ENCODE results near the gene DRGX.

The DRGX gene

DNA sequence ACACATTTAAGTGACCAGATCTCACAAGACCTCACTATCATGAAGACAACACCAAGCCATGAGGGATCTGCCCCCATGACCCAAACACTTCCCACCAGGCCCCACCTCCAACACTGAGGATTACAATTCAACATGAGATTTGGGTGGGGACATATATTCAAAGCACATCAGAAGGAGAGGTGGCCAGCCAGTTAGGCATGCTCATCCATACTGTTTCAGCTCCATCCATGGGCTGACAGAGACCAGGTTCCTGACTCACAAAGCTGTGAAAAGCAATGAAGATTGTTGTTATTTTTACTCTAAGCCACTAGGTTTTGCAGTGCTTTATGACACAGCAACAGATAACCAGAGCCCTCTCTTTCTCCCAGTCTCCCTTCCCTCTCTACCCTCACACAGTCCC is 60.9 kb downstream of the DRGX start:
- TF ChIP-seq, protein P1, sequence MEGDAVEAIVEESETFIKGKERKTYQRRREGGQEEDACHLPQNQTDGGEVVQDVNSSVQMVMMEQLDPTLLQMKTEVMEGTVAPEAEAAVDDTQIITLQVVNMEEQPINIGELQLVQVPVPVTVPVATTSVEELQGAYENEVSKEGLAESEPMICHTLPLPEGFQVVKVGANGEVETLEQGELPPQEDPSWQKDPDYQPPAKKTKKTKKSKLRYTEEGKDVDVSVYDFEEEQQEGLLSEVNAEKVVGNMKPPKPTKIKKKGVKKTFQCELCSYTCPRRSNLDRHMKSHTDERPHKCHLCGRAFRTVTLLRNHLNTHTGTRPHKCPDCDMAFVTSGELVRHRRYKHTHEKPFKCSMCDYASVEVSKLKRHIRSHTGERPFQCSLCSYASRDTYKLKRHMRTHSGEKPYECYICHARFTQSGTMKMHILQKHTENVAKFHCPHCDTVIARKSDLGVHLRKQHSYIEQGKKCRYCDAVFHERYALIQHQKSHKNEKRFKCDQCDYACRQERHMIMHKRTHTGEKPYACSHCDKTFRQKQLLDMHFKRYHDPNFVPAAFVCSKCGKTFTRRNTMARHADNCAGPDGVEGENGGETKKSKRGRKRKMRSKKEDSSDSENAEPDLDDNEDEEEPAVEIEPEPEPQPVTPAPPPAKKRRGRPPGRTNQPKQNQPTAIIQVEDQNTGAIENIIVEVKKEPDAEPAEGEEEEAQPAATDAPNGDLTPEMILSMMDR (conservative IDR thresholded peaks at IDR 0.05; ENCODE audit: low read depth, low read length), result no peak
- H3K4me3 ChIP-seq (ENCODE audit: low read depth, low read length), result no peak overlapping the region
- no peak for DNase-seq (ENCODE audit: low read depth)

DNA sequence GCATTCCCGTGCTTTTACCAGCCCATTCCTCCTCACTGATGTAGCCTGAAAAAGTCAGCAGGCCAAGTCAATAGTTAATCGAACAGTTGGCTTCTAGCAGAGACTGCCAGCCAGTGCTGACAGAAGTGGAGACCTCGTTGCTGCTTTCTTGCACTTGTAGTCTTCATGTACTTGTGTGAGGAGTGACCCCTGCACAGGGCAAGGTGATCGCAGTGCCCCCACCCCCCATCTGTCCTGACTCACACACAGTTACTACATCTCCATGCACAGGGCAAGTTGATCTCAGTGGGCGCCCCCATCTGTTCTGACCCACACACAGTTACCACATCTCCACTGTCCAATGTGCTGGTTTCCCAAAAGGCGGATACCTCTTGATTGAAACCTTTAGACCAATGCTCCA is 62.7 kb downstream of the DRGX start:
- no peak overlapping the region for H3K4me3 ChIP-seq (ENCODE audit: low read depth, low read length)
- TF ChIP-seq, protein P1 (conservative IDR thresholded peaks at IDR 0.05; ENCODE audit: low read depth, low read length), result no peak
- DNase-seq (ENCODE audit: low read depth), result no peak

DNA sequence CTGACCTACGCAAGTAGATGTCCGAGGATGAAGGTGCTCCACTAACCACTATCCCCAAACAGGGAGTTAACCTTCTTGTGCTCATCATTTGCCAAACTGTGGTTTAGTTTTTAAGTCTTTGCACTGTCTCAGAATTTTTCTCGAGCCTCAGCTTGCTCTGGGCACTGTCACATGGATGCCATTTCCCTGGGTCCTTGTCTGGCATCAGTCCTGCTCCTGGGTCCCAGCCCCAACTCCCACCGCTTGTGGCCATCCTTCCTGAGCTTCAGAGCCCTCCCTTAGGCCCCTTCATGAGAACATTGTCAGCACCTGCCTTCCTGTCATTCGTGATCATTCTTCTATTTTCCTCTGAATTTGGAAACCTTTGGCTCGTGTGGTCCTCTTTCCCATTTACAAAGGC is 63.1 kb downstream of the DRGX start:
- TF ChIP-seq, protein P1 (conservative IDR thresholded peaks at IDR 0.05; ENCODE audit: low read depth, low read length), result no peak
- DNase-seq (ENCODE audit: low read depth), result no peak

DNA sequence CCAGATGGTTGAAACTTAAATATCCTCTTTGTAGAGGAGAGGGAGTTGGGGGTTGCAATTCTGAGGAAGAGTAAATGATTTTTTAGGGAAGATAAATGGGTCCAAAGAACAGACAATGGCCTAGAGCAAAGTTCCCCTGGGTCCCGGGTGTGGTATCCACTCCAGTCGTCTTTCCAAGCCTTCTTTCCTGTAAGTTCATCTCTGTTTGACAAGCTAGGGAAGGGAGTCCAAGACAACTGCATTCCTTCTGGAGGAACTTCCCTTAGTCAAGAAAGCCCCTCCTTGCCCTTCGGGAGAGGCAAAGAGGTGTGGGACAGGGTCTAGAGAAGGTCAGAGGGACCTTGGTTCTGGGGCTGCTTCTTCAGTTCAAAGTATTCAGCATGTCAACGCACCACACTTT is 63.6 kb downstream of the DRGX start:
- H3K4me3 ChIP-seq (ENCODE audit: low read depth, low read length), result no peak overlapping the region
- no peak for DNase-seq (ENCODE audit: low read depth)
- TF ChIP-seq, protein P1 (conservative IDR thresholded peaks at IDR 0.05; ENCODE audit: low read depth, low read length), result no peak

More for the DNA sequence above, 63.1 kb downstream of the DRGX start:
- H3K4me3 ChIP-seq (ENCODE audit: low read depth, low read length), result no peak overlapping the region

DNA sequence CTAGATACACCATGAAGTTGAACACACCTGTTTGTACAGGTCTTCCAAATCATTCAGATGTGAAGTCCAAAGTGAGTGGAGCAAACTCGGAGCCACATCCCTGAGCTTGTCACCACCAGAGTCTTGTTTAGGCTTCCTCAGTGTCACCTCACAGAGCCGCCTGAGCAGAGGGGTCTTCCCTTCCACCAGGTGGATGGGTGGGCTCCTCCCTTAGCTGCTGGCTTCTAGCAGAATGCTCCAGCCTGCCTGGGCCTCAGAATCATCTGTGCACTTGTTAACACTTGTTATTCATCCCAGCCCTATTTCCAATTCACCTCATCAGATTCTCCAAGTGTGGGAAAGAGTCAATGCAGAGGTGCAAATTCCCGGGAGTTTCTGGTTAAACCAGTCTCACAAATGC is 64.5 kb downstream of the DRGX start:
- TF ChIP-seq, protein P1 (conservative IDR thresholded peaks at IDR 0.05; ENCODE audit: low read depth, low read length), result no peak
- H3K4me3 ChIP-seq (ENCODE audit: low read depth, low read length), result no peak overlapping the region
- no peak for DNase-seq (ENCODE audit: low read depth)

DNA sequence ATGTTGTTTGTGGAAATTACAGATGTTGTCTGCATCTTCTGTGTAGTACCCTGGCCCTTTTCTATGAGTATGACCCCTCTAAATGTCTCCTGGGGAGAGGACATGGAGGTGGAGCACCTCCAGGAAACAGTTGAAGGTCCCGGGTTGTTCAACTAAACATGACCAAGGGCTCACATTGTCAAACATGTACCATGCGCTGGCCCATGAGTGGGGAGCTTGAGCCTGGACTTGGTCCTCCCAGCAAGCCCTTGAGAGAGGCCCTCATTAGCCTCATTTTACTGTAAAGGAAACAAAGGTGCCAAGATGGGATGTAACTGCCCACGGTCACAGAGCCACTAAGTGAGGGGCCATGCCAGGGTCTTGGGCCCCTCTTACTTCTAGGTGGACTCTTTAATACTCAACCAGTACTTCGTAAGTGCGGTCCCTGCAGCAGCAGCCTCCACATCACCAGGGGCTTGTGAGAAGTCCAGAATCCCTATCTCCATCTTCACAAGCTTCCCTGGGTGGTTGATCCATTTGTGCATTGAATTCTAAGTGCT is 65.7 kb downstream of the DRGX start:
- TF ChIP-seq, protein P1 (conservative IDR thresholded peaks at IDR 0.05; ENCODE audit: low read depth, low read length), result no peak
- H3K4me3 ChIP-seq (ENCODE audit: low read depth, low read length), result no peak overlapping the region
- no peak for DNase-seq (ENCODE audit: low read depth)

DNA sequence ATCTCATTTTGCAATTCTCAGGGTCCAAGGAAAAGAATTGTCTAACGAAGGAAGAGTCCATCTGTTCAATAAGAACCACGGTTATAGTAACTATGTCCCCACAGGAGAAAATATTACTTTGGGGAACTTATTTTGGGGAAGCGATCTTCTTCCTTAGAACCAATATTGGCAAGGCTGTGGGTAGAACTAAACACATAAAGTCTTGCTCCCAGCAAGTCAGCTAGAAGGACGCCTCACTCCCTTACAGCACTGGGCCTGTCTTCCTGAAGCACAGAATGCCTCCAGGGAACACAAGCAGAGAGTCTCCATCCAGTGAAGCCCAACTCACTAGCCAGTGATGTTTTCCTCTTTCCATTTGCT is 66.8 kb downstream of the DRGX start:
- DNase-seq (ENCODE audit: low read depth), result no peak
- TF ChIP-seq, protein P1 (conservative IDR thresholded peaks at IDR 0.05; ENCODE audit: low read depth, low read length), result no peak
- no peak overlapping the region for H3K4me3 ChIP-seq (ENCODE audit: low read depth, low read length)
